HepG2 (cell line): Measurements from ENCODE around the gene AFF1. TPM values are rescaled to one million over a fixed set of nuclear protein-coding genes. Genes with fewer than 3 reads are reported as not detected.

Experiments used
- CENPBD1 ChIP-seq: sonication (generic); formaldehyde crosslinking; IDR thresholded peaks from 2 replicates; pipeline ENCODE4 v1.8.0; 2022; ENCODE audit warnings: missing genetic modification reagents, low read depth, mild to moderate bottlenecking, borderline replicate concordance
- CHCHD3 ChIP-seq: sonication (generic); formaldehyde crosslinking; IDR thresholded peaks from 2 replicates; pipeline ENCODE4 v1.8.0; 2022; ENCODE audit warnings: mild to moderate bottlenecking, missing genetic modification reagents, moderate library complexity
- HDAC6 ChIP-seq: fragments of 200-600 bp; sonication (generic); IDR thresholded peaks from 2 replicates; pipeline ENCODE4 v1.7.0; 2017; ENCODE audit warnings: mild to moderate bottlenecking, antibody characterized with exemption, low read length, low read depth
- NR3C1 ChIP-seq: sonication (generic); formaldehyde crosslinking; IDR thresholded peaks from 2 replicates; pipeline ENCODE4 v1.4.0; 2020; ENCODE audit warnings: missing genetic modification reagents
- PRPF4 ChIP-seq: fragments of 200-400 bp; formaldehyde crosslinking; IDR thresholded peaks from 2 replicates; pipeline ENCODE4 v1.6.1; 2016; ENCODE audit warnings: low read length, low read depth; ENCODE audit not compliant: poor library complexity, severe bottlenecking
- ZBTB10 ChIP-seq: sonication (generic); formaldehyde crosslinking; IDR thresholded peaks from 2 replicates; pipeline ENCODE4 v1.4.0; 2020; ENCODE audit warnings: missing genetic modification reagents, borderline replicate concordance
- ZFP1 ChIP-seq: IDR thresholded peaks from 2 replicates; pipeline ENCODE4 v1.6.1; 2016
- ZNF574 ChIP-seq: sonication (generic); formaldehyde crosslinking; IDR thresholded peaks from 2 replicates; pipeline ENCODE4 v1.4.0; 2020; ENCODE audit warnings: missing genetic modification reagents
- ZNF784 ChIP-seq: sonication (generic); formaldehyde crosslinking; IDR thresholded peaks from 2 replicates; pipeline ENCODE4 v1.5.1; 2020; ENCODE audit warnings: missing genetic modification reagents, mild to moderate bottlenecking, borderline replicate concordance
- polyA plus RNA-seq, 8 experiments: library from polyadenylated mRNA; depleted of rRNA in 3 of 8; stranded (reverse) in 7 of 8; unstranded in 1 of 8; fragments of >200 nt; fragmentation: Illumina TruSeq in 4 of 8; extraction: Trizol in 4 of 8; gene quantifications; 2 replicates each; pipeline versions ENCODE4 v1.2.1 to v1.2.3, GENCODE V29; 2011 to 2016; ENCODE audit warnings: low read depth in 4 of 8, missing spikeins in 1 of 8, mixed read lengths in 1 of 8; ENCODE audit not compliant: insufficient read depth in 1 of 8
- total RNA-seq, 5 experiments: library from RNA; depleted of rRNA; stranded (reverse); fragments of >200 nt; fragmentation: Illumina TruSeq; extraction: Trizol; gene quantifications; 2 replicates each; pipeline ENCODE4 v1.2.3, GENCODE V29; 2016; ENCODE audit warnings: low read depth in 1 of 5

AFF1 gene
- total and polyA plus RNA-seq, 2 of the 13 experiments (the other 11 are each of a cell fraction or from before 2014, with no cell fraction given), result 15.5 to 15.9 TPM

- TF ChIP-seq ZNF574 (CRISPR knock-in tag), result no peak
- TF ChIP-seq NR3C1 (CRISPR knock-in tag), result no peak
- TF ChIP-seq ZNF784 (CRISPR knock-in tag), result no peak
- TF ChIP-seq ZFP1, result no peak
- TF ChIP-seq ZBTB10 (CRISPR knock-in tag), result no peak
- no peak for TF ChIP-seq PRPF4
- TF ChIP-seq CENPBD1 (CRISPR knock-in tag), result no peak
- no peak for TF ChIP-seq CHCHD3
- TF ChIP-seq HDAC6, result no peak
Observed at GRCh38 chr4:86961605-86962295, 26.9 kb downstream of the AFF1 start (continued).
